Left colon (tissue), 2 donors: Measurements from ENCODE around the gene TSPEAR. TPM values are rescaled to one million over a fixed set of nuclear protein-coding genes. Genes with fewer than 3 reads are reported as not detected.
"Not testable (repeated sequence)": the region's sequence is repeated elsewhere in the genome, so short reads cannot be mapped to it uniquely, and the experiment has no call there.

Source experiments
- ATAC-seq: fragments of 200-7000 bp; cut with Tn5 transposase; one replicate; pipeline ENCODE4 v1.9.1; 2020; ENCODE audit warnings: mild to moderate bottlenecking, moderate library complexity
- DNase-seq, 2 donors: peaks; one replicate each; pipeline ENCODE4 v3.0.0-alpha.2; 2020
- intact Hi-C, 2 donors: fragments of 100-400 bp; cut with DNase I in 1 of 2; cut with micrococcal nuclease in 1 of 2; formaldehyde crosslinking; loops; one replicate each; pipeline versions ENCODE4 v1.11.2 to v1.14.0; 2022; cut with DNase I, micrococcal nuclease
- total RNA-seq, 2 donors: library from RNA; stranded (reverse); fragmentation: NEBNext Ultra II Directional; extraction: Animal tissue kit (Norgen Biotek cat#: 25700); gene quantifications; one replicate each; pipeline ENCODE4 v1.2.1, GENCODE V29; 2021
- donor health status: DM: no; HTN: no; CAD: no.
- donor health status: DM: yes; HTN: yes; CAD: no.

TSPEAR gene
- total RNA-seq, 2 donors from 2014 or later = 0.09 TPM; not detected in 1

DNA sequence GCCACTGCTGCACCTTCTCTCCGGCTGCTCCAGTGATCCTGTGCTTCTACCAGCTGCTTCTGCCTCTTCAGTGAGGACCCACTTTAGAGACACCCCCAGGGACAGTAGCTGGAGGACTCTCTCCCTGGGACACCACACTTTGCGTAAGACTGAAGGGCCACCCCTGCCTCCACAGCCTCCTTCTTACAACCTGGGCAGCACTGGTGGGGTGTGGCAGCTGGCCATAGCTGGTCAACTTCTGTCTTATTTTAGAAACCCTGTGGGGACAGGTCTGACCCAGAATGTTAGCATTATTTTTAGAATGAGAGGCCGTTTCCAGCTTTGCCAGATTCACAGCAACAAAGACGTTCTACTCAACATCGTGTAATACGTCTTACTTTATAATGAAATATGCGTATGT lies 85.6 kb downstream of the TSPEAR start:
- intact Hi-C loops = no loop called here
- ATAC-seq = no peak

GRCh38 chr21:44623575-44623974 lies 87.8 kb downstream of the TSPEAR start:
- intact Hi-C loops = no loop called here
- DNase-seq (no peak), ATAC-seq (no peak)

More for the DNA sequence above, 85.6 kb downstream of the TSPEAR start:
- no peak for DNase-seq

GRCh38 chr21:44619886-44620285 lies 91.5 kb downstream of the TSPEAR start:
- DNase-seq = no peak
- intact Hi-C loops = no loop called here
- ATAC-seq = no peak

- no peak for DNase-seq
- intact Hi-C loops = no loop called here
- ATAC-seq = peak; percentile 84
These were observed 92.5 kb downstream of the TSPEAR start for GRCh38 chr21:44618909-44619308.

GRCh38 chr21:44618504-44618903 lies 92.9 kb downstream of the TSPEAR start:
- ATAC-seq (peak; percentile 85), DNase-seq (peak in 1 of 2 donors; percentile 35)
- intact Hi-C loops = no loop called here

DNA sequence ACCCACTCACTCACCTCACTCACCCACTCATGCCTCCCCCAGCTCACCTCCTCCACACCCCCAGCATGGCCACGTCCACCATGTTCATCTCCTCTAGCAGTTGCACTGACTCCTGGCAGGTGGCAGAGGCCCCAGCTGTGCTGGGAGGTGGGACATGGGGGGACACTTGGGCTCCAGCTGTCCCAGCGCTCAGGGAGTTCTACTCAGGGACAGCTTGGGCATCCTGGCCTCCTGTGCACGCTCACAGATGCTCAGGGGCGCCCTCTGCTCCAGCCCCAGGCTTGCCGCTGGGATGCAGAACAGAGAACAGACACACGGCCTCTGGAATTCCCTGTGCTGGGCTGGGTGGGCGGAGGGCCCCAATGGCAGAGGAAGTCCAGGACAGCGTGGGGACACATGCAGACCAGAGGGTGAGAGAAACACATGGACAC lies 94.3 kb downstream of the TSPEAR start:
- ATAC-seq (no peak), DNase-seq (no peak)
- intact Hi-C loops = no loop called here

- no peak for ATAC-seq
- intact Hi-C loops = no loop called here
- no peak for DNase-seq
These were observed 94.8 kb downstream of the TSPEAR start for GRCh38 chr21:44616591-44616926.

DNA sequence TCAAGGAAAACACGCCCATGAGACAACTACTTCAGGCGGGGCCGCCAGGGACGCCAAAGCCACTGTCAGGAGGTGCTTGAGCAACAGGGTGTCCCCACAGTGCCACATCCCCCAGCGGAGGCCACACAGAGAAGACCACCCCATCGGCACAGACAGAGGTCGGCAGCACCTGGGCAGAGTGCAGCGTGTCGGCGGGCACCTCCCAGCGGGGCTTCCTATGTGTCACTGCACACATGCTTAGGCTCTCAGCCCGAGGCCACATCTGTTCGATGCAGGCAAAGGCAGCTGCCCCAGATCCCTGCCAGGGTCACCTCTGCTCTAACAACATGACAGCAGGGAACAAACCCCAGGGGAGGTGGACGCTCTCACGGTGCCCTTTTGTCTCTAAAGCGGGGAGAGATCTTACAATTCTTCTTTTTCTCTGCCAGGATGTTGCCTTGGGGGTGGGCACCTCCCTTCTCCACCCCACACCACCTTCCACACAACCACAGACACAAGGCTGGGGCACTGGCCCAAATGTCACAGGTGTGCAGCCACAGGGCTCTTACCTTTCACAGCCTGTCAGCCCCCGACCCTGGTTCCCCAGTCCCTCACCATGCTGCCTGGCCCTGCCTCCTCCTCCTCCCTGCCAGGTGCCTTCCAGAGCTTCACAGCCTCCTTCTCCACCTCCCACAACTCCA lies 95.3 kb downstream of the TSPEAR start:
- ATAC-seq = no peak
- DNase-seq = no peak
- intact Hi-C loops = no loop called here

GRCh38 chr21:44615466-44615865 lies 95.9 kb downstream of the TSPEAR start:
- intact Hi-C loops = no loop called here
- DNase-seq = no peak
- ATAC-seq = no peak

GRCh38 chr21:44614961-44615391 lies 96.4 kb downstream of the TSPEAR start:
- intact Hi-C loops = no loop called here
- DNase-seq = no peak
- no peak for ATAC-seq

DNA sequence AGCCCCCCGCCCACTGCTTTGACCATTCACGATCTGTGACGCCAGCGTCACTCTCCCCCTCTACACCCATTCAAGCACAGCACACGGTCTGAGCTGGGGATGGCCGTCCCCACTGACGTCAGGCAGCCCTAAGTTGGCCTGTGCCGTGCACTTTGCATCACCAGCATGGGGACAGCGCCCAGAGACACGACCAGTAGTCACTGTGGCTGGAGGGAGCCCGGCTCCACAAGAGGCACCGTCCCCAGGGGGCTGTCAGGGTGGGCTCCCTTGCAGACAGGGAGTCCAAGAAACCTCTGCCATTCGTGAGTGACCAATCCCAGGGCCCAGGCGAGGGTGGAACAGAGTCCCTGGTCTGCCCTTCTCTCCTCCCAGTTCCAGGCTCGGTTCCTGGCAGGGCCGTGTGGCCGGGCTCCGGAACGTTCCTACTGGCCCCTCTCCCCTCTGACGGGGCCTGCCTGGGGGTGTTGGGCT lies 97.2 kb downstream of the TSPEAR start:
- ATAC-seq (no peak), DNase-seq (no peak)
- intact Hi-C loops = no loop called here

- DNase-seq (no peak), ATAC-seq (no peak)
- intact Hi-C loops = no loop called here
These were observed 97.8 kb downstream of the TSPEAR start for GRCh38 chr21:44613386-44614155.

- no peak for DNase-seq
- intact Hi-C loops = no loop called here
- ATAC-seq = no peak
These were observed 98.6 kb downstream of the TSPEAR start for GRCh38 chr21:44612669-44613229.

DNA sequence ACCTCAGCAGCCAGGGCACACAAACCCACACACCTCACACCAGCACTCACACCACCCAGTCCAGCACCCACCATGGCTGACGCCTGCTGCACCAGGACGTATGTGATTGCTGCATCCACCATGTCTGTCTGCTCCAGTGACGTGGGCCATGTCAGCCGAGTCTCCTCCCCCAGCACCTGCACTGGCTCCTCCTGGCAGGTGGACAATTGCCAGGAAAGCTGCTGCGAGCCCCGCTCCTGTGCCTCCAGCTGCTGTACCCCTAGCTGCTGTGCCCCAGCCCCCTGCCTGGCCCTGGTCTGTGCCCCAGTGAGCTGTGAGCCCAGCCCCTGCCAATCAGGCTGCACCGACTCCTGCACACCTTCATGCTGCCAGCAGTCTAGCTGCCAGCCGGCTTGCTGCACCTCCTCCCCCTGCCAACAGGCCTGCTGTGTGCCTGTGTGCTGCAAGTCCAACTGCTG lies 99.3 kb downstream of the TSPEAR start, which contains the start of gene KRTAP10-8:
TSS of gene KRTAP10-8 (plus strand) at position 51 of the 458 bp plus-strand sequence. CDS start at position 73, 22 bp downstream.
- ATAC-seq (no peak), DNase-seq (no peak)
- intact Hi-C loops = no loop called here

DNA sequence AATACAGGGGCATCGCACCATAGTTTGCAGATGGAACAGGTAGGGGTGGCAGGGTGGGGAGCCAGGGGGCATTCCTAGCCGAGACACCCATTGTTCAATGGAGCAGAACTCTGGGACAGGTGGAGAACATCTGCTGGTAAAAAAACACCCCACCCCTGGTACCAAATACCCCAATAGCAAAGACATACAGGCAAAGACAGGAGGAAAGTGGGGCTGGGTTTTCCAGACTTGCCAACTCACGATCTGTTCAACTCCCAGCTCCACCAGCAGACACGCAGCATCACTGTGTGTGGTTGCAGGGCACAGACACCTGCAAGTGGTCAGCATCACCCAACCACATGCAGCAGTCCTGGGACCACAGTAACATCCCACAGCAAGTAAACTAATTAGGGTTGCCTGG lies 99.8 kb downstream of the TSPEAR start:
- ATAC-seq = no peak
- no peak for DNase-seq
- intact Hi-C loops = no loop called here

- ATAC-seq = not testable (repeated sequence)
These were observed 101.1 kb downstream of the TSPEAR start for GRCh38 chr21:44610157-44610843.

DNA sequence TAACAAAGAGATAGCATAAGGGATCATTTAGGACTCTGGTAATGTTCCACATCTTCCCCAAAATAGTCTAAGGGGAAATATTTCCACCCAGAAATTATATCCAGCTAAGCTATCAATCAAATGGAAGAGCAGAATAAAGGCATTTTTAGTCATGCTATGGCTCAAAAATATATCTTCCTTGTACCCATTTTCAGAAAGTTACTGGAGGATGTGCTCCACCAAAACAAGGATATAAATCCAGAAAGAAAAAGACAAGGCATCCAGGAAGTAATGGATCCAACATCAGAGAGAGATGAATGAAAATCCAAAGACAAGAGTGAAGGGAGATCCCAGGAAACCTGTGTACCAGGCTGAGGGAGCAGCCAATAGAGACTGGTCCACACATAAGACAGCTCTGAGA lies 102.2 kb downstream of the TSPEAR start:
- intact Hi-C loops = no loop called here
- ATAC-seq = no peak
- DNase-seq = no peak

More at GRCh38 chr21:44610157-44610843, 101.1 kb downstream of the TSPEAR start:
- DNase-seq, intact Hi-C loops: not testable (repeated sequence)

DNA sequence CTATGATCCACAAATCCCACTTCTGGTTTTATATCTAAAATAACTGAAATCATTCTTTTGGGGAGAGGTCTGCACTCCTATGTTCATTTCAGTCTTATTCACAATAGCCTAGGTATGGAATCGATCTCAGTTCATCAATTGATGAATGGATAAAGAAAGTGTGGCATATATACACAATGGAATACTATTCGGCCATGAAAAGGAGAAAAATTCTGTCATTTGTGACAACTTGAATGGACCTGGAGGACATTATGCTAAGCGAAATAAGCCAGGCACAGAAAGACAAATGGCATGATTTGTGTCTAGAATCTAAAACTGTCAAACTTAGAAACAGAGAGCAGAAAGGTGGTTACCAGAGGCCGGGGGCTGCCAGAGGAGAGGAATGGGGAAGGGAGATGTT lies 104.9 kb downstream of the TSPEAR start:
- DNase-seq (no peak), ATAC-seq (no peak)
- intact Hi-C loops = no loop called here

DNA sequence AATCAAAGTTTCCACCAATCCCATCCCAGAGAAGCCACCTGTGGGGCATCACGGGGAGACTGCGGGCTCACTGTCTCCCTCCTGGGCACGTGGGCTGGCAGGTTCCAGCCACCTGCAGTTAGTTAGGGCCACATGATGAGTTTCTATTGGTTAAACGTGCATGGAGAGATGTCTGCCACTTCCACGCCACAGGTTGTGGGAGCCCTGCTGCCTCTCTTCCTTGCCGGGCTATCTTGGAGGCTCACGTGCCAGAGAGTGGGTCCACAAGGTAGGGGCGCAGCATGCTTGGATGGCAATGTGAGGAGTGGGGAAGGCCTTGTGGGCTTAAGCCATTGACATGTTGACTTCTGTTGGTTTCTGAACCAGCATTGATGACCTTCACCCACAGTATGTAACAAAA lies 107.5 kb downstream of the TSPEAR start:
- no peak for ATAC-seq
- DNase-seq = no peak
- intact Hi-C loops = no loop called here
